K562 (cell line): Measurements from ENCODE around the gene ERGIC1. TPM values are rescaled to one million over a fixed set of nuclear protein-coding genes. Genes with fewer than 3 reads are reported as not detected.

Source experiments
- FOXK2 ChIP-seq, 2 experiments: fragments of 450-650 bp; IDR thresholded peaks in 1 of 2; conservative IDR thresholded peaks in 1 of 2; 2 replicates each; pipeline ENCODE4 v1.6.1; 2016; ENCODE audit warnings: low read depth in 2 of 2, mild to moderate bottlenecking in 1 of 2
- GABPA ChIP-seq: fragments of 200-800 bp; sonication (Bioruptor generic); conservative IDR thresholded peaks from 2 replicates; pipeline ENCODE4 v1.6.1; 2016; ENCODE audit warnings: low read depth, missing genetic modification characterization, missing compliant biosample characterization
- MTA3 ChIP-seq: fragments of 450-650 bp; formaldehyde crosslinking; IDR thresholded peaks from 2 replicates; pipeline ENCODE4 v1.6.1; 2017; ENCODE audit warnings: mild to moderate bottlenecking, borderline replicate concordance
- PHF21A ChIP-seq: fragments of 450-650 bp; IDR thresholded peaks from 2 replicates; pipeline ENCODE4 v1.6.1; 2017; ENCODE audit warnings: low read depth, borderline replicate concordance
- SAFB2 ChIP-seq: fragments of 200-400 bp; formaldehyde crosslinking; IDR thresholded peaks from 2 replicates; pipeline ENCODE4 v1.6.1; 2018; ENCODE audit warnings: borderline replicate concordance, low read length, low read depth, moderate library complexity; ENCODE audit not compliant: severe bottlenecking
- SP1 ChIP-seq: sonication (generic); formaldehyde crosslinking; IDR thresholded peaks from 2 replicates; pipeline ENCODE4 v1.8.1; 2022; ENCODE audit warnings: mild to moderate bottlenecking, missing genetic modification reagents
- SP2 ChIP-seq: IDR thresholded peaks from 2 replicates; pipeline ENCODE4 v1.6.1; 2011; ENCODE audit warnings: mild to moderate bottlenecking, low read depth, low read length, moderate library complexity; ENCODE audit not compliant: poor library complexity, severe bottlenecking; ENCODE audit errors: extremely low read depth
- SUPT5H ChIP-seq: fragments of 450-650 bp; IDR thresholded peaks from 2 replicates; pipeline ENCODE4 v1.6.1; 2016
- polyA plus RNA-seq, 8 experiments: library from polyadenylated mRNA; depleted of rRNA in 4 of 8; stranded (reverse) in 5 of 8; unstranded in 3 of 8; fragments of >200 nt; fragmentation: Nextera tagmentation in 2 of 8; fragmentation: Illumina TruSeq in 1 of 8; extraction: Ambion mirVana in 2 of 8; extraction: Trizol in 1 of 8; gene quantifications; 2 replicates each; pipeline versions ENCODE4 v1.2.1 to v1.2.3, GENCODE V29; 2011 to 2014; ENCODE audit warnings: inconsistent platforms in 1 of 8, missing spikeins in 1 of 8
- total RNA-seq, 7 experiments: library from RNA; depleted of rRNA in 6 of 7; stranded (reverse); fragments of >200 nt in 6 of 7; fragmentation: Illumina TruSeq in 2 of 7; extraction: Trizol in 2 of 7; gene quantifications; 2 replicates each; pipeline versions ENCODE4 v1.2.1 to v1.2.3, GENCODE V29; 2011 to 2021; ENCODE audit warnings: low replicate concordance in 1 of 7
- TF ChIP-seq, protein P1 (sequence below): conservative IDR thresholded peaks from 2 replicates; pipeline ENCODE4 v1.6.1; 2011; ENCODE audit warnings: low read depth, mild to moderate bottlenecking, low read length; ENCODE audit not compliant: control insufficient read depth

Gene ERGIC1
- total and polyA plus RNA-seq, 9 of the 15 experiments (the other 6 are each of a cell fraction or from before 2014, with no cell fraction given) = 5.5 to 68.4 (median 36.4) TPM

DNA sequence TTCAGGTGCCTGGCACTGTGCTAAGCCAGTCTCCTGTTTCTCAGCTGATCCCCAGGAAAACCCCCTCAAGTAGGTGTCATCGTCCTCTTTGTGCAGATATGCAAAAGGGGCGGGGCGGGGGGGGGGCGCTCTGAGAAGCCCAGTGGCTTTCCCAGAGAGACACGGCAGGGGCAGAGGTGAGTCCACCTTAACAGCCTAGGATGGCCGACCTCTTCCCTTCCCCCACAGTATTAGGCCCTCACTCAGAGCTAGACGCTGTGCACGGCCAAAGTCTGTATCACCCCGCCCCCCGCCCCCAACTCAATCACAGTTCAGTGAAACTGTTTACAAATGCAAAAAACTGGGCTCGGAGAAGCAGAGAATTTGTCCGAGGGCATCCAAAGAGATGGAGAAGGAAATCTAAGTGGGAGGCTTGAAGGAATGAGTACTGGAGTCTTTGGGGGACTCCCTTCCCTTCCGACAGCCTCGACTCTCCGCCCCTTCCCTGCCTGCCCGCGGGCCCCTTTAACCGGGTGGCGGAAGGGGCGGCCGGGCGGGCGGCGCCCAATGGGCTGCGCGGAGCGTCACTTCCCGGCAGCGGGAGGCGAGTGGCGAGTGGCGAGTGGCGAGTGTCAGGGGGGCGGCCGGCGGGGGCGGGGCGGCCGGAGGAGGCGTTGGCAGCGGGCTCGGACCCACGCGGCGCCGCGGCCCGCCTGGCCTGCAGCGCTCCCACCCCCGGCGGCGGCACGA lies at the start of gene ERGIC1 (continued):
- peak; percentile 46; the same call in 1 of the 2 replicates for TF ChIP-seq SUPT5H
- TF ChIP-seq PHF21A = 0 out of 2 replicates have a peak, but pooled peaks have one; percentile 50
- peak; percentile 32; the same call in 1 of the 2 replicates for TF ChIP-seq MTA3
- TF ChIP-seq, protein P1, sequence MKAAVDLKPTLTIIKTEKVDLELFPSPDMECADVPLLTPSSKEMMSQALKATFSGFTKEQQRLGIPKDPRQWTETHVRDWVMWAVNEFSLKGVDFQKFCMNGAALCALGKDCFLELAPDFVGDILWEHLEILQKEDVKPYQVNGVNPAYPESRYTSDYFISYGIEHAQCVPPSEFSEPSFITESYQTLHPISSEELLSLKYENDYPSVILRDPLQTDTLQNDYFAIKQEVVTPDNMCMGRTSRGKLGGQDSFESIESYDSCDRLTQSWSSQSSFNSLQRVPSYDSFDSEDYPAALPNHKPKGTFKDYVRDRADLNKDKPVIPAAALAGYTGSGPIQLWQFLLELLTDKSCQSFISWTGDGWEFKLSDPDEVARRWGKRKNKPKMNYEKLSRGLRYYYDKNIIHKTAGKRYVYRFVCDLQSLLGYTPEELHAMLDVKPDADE = no peak
- TF ChIP-seq GABPA (tag) = peak; percentile 93
- TF ChIP-seq SAFB2 = no peak
- TF ChIP-seq SP2 = peak; percentile 56
- peak; percentile 81 for TF ChIP-seq SP1 (CRISPR knock-in tag)
- no peak for TF ChIP-seq FOXK2 (conservative IDR thresholded peaks at IDR 0.05 in 1 of 2, IDR thresholded peaks at IDR 0.05 in 1 of 2; ENCODE audit: low read depth in 2 of 2)
